Gastroesophageal sphincter (tissue), 3 donors: ENCODE results near the gene TCF4.

Source experiments
- POLR2A ChIP-seq, 2 donors: fragments of 450-650 bp; IDR thresholded peaks; one replicate each; pipeline ENCODE4 v1.6.1; 2017; ENCODE audit warnings: antibody characterized with exemption in 2 of 2, mild to moderate bottlenecking in 2 of 2, moderate library complexity in 1 of 2
- POLR2AphosphoS5 ChIP-seq: sonication (generic); formaldehyde crosslinking; IDR thresholded peaks from one replicate; pipeline ENCODE4 v1.6.1; 2017; ENCODE audit warnings: antibody characterized with exemption
- TF ChIP-seq, protein P1 (sequence below), 4 experiments: fragments of 200-600 bp in 2 of 4; fragments of 450-650 bp in 2 of 4; sonication (generic) in 1 of 4; IDR thresholded peaks; one replicate each; pipeline ENCODE4 v1.5.1; 2017 to 2019; ENCODE audit warnings: antibody characterized with exemption in 4 of 4, mild to moderate bottlenecking in 2 of 4, moderate library complexity in 2 of 4

DNA sequence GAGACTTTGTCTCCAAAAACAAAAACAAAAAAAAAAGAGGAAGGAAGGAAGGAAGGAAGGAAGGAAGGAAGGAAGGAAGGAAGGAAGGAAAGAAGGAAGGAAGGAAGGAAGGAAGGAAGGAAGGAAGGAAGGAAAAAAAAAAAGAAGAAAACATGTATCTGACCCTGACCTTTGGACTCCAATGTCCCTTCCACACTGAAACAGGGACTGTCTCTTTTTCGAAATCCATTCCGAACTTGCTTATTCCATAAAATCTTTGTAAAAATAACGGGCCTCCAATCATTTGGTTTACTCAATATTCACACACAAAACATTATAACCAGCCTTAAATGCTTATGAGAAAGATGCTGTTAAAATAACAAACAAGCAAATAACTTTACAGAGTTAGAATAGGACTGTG lies 225.7 kb downstream of the TCF4 start:
- no peak for TF ChIP-seq POLR2A (IDR thresholded peaks at IDR 0.05)
- TF ChIP-seq, protein P1, sequence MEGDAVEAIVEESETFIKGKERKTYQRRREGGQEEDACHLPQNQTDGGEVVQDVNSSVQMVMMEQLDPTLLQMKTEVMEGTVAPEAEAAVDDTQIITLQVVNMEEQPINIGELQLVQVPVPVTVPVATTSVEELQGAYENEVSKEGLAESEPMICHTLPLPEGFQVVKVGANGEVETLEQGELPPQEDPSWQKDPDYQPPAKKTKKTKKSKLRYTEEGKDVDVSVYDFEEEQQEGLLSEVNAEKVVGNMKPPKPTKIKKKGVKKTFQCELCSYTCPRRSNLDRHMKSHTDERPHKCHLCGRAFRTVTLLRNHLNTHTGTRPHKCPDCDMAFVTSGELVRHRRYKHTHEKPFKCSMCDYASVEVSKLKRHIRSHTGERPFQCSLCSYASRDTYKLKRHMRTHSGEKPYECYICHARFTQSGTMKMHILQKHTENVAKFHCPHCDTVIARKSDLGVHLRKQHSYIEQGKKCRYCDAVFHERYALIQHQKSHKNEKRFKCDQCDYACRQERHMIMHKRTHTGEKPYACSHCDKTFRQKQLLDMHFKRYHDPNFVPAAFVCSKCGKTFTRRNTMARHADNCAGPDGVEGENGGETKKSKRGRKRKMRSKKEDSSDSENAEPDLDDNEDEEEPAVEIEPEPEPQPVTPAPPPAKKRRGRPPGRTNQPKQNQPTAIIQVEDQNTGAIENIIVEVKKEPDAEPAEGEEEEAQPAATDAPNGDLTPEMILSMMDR (IDR thresholded peaks at IDR 0.05): no peak
- no peak for TF ChIP-seq POLR2AphosphoS5
